Measurements from ENCODE around the gene PHACTR3.

Gene PHACTR3

DNA sequence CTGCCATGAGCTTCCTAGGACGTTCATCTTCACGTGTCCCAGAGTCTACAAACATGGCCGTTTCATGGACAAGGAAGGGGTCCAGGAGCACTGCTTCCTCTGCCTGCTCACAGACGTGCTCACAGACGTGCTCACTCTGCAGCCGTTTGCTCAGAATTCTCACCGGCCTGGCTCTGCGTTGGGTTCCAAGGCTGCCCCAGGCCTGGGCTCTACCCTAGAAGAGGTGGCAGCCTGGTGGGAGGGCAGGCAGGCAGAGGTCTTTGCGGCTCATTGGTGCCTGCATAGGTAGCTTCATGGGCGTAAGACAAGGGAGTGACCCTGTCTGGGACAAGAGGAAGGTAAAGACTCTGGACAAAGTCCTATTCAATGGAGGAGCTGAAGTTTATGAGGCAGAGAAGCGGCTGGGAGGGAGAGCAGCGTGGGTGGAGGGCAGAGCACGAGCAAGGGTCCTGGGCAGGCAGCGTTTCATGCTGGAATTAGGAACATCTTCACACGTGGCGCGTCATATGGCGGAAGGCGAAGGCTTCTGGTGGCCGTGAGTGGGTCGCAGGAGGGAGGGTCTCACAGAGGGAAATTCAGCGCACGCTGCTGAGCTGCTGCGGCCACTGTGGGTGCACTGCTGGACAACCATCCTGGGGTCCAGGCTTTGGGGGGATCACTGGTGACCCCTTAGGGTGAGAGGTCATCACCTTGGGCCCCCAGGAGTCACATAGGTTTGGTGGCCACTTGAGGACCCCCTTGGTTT is 138.2 kb downstream of the PHACTR3 start:
- H3K27me3 ChIP-seq (ENCODE audit: insufficient read depth, low read length) = no peaks in the 10 kb centered on the region
- H3K9me3 ChIP-seq (ENCODE audit: insufficient read depth, low read depth, low read length) = peaks cover 22% of the 10 kb centered on the region
- no peak overlapping the region for H3K27ac ChIP-seq (ENCODE audit: low read depth, low read length)
- H3K4me1 ChIP-seq (ENCODE audit: insufficient read depth, low read length) = no peaks in the 10 kb centered on the region
- H3K36me3 ChIP-seq (ENCODE audit: insufficient read depth, low read length) = no peaks in the 10 kb centered on the region
- 90% methylated on average over 24 of the region's 24 CpGs for WGBS
- H3K4me3 ChIP-seq (ENCODE audit: low read length) = no peak overlapping the region
- H3K9ac ChIP-seq (ENCODE audit: low read depth, low read length) = no peak overlapping the region

DNA sequence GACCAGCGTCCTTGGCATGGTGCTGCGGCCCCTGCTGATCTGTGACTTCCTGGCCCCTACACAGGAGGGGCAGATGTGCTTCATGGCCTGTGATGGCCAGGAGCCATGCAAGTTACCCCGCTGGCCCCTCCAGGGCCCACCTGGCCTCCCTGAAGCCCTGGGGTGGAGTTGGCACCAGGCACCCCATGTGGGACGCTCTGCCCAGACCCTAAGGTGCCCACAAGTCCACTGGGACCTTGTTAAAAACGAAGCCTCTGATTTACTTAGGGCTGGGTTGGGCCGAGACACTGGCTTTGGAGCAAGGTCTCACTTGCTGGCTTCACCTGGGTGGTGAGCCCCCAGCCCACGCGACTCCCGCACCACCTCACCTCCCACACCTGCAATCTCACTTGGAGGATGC is 139.0 kb downstream of the PHACTR3 start:
- H3K9me3 ChIP-seq (ENCODE audit: insufficient read depth, low read depth, low read length) = peaks cover 20% of the 10 kb centered on the region
- WGBS = 87% methylated on average over 9 of the region's 9 CpGs

DNA sequence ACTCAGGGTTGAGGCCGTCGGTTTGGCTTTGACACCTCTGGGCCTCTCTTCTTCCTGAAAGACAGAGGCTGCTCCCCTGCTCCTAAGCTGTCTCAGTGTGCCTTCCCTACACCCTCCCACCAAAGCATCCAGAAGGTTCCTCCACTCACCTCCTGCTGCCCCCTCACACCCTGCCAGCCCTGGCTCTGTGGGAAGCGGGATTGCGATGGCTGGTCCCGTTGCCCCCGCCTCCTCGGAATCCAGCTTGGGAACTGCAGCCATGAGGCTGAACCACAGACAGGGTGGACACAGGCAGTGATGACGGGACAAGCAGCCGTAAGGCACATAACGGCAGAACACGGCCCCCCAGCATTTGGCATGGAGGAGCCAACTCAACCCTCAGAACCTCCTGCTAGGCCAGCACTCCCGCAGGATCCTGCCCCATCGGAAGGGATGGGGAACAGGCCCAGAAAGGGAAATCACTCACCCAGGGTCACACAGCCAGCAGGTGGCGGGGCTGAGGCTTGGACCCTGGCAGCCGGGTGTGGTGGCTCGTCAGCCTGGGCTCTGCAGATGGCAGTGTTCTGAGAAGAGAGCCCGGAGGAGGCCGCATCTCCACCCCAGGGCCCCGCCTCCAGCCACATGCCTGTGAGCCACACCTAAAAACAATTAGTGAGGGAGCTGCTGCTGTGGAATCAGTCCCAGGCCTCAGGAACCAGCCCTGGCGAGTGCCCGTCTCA is 139.6 kb downstream of the PHACTR3 start:
- Histone ChIP-seq H3K36me3 (ENCODE audit: insufficient read depth, low read length) (no peaks in the 10 kb centered on the region), H3K9ac (ENCODE audit: low read depth, low read length) (no peak overlapping the region), H3K27me3 (ENCODE audit: insufficient read depth, low read length) (no peaks in the 10 kb centered on the region), H3K4me3 (ENCODE audit: low read length) (no peak overlapping the region), H3K9me3 (ENCODE audit: insufficient read depth, low read depth, low read length) (peaks cover 19% of the 10 kb centered on the region), H3K4me1 (ENCODE audit: insufficient read depth, low read length) (no peaks in the 10 kb centered on the region), H3K27ac (ENCODE audit: low read depth, low read length) (no peak overlapping the region)
- WGBS = 84% methylated on average over 21 of the region's 21 CpGs

More for the DNA sequence above, 139.0 kb downstream of the PHACTR3 start:
- Histone ChIP-seq H3K4me3 (ENCODE audit: low read length) (no peak overlapping the region), H3K36me3 (ENCODE audit: insufficient read depth, low read length) (no peaks in the 10 kb centered on the region), H3K4me1 (ENCODE audit: insufficient read depth, low read length) (no peaks in the 10 kb centered on the region), H3K27ac (ENCODE audit: low read depth, low read length) (no peak overlapping the region), H3K27me3 (ENCODE audit: insufficient read depth, low read length) (no peaks in the 10 kb centered on the region), H3K9ac (ENCODE audit: low read depth, low read length) (no peak overlapping the region)

DNA sequence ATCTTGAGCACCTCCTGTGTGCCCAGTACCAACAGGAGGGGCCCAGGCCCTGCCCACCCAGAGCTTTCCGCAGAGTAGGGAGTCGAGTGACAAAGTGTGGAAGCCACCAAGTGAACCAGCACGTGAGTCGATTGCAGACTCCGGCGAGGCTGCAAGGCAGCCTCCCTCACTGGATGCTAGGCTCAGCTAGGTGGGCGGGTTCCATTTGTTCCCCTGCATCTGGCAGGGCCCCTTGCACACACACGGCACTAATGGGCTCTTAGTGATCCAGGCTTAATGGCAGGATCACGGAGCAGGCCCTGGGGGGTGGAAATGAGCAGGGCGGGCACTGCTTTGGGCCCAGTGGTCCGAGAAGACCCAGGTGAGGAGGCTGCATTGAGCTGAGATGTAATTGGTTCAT is 140.4 kb downstream of the PHACTR3 start:
- 88% methylated on average over 11 of the region's 11 CpGs for WGBS
- no peaks in the 10 kb centered on the region for H3K4me1 ChIP-seq (ENCODE audit: insufficient read depth, low read length)
- no peak overlapping the region for H3K9ac ChIP-seq (ENCODE audit: low read depth, low read length)
- no peak overlapping the region for H3K4me3 ChIP-seq (ENCODE audit: low read length)
- H3K27me3 ChIP-seq (ENCODE audit: insufficient read depth, low read length) = peaks cover under 1% of the 10 kb centered on the region; the same call in 1 of the 2 replicates
- H3K9me3 ChIP-seq (ENCODE audit: insufficient read depth, low read depth, low read length) = peaks cover 15% of the 10 kb centered on the region; the same call in 1 of the 2 replicates
- H3K36me3 ChIP-seq (ENCODE audit: insufficient read depth, low read length) = no peaks in the 10 kb centered on the region
- no peak overlapping the region for H3K27ac ChIP-seq (ENCODE audit: low read depth, low read length)

DNA sequence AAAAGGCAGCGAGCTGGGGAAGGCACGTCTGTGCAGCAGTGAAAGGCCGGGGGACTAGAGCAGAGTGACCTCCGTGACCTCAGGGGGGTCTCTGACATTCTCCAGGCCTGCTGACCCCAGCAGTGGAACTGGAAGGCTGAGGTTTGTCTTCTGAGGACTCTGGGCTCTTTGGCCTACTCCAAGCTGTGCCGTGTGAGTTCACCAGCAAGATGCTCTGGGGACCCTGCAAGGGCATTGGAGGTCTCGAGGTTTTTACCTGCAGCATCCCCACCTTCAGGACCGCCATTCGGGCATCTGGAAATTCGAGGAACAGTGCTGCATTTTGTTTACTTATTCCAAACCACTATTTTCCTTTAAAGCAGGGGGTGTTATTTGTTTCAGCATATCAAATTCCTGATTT is 140.9 kb downstream of the PHACTR3 start:
- H3K4me1 ChIP-seq (ENCODE audit: insufficient read depth, low read length) = no peaks in the 10 kb centered on the region
- no peak overlapping the region for H3K4me3 ChIP-seq (ENCODE audit: low read length)
- H3K27me3 ChIP-seq (ENCODE audit: insufficient read depth, low read length) = peaks cover 5% of the 10 kb centered on the region

DNA sequence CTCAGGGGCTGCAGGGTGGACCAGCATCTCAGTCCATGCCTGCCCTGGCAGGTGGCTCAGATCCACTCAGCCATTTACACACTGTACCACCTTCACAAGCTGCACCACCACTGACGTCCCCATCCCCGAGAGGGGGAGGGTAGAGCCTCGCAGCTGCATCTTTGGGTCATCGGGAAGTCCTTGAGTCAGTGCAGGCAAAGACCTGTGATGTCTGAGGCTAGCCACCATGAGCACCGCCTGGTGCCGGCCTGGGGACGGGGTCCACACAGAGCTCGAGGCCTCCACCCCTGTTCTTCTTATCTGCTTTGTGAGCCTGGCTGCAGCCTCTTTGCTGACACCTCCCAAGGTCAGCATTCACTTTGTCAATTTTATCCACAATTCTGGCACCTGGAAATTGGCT is 141.4 kb downstream of the PHACTR3 start:
- 84% methylated on average over 8 of the region's 8 CpGs for WGBS

More for the DNA sequence above, 140.9 kb downstream of the PHACTR3 start:
- no peak overlapping the region for H3K9ac ChIP-seq (ENCODE audit: low read depth, low read length)
- H3K9me3 ChIP-seq (ENCODE audit: insufficient read depth, low read depth, low read length) = peaks cover 15% of the 10 kb centered on the region; the same call in 1 of the 2 replicates
- H3K27ac ChIP-seq (ENCODE audit: low read depth, low read length) = no peak overlapping the region
- no peaks in the 10 kb centered on the region for H3K36me3 ChIP-seq (ENCODE audit: insufficient read depth, low read length)
- WGBS = 90% methylated on average over 9 of the region's 9 CpGs

DNA sequence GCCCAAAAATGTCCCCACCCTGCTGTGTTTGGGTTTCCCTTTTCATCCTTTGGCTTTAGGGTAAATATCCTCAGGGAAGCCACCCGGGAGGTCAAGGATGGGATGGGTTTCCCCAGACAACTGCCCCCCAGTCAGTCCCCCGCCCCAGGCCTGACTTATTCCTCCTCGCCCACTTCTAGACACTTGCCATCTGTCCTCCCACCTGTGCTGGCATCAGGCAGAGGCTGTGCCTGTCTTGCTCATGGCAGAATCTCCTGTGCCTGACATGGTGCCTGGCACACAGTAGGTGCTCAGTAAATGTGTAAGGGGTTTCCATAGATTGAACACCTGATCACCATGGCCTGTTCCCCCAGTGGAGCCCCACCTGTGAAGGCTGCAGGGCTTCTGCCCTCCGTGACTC is 141.8 kb downstream of the PHACTR3 start:
- Histone ChIP-seq H3K27me3 (ENCODE audit: insufficient read depth, low read length) (peaks cover 13% of the 10 kb centered on the region), H3K9me3 (ENCODE audit: insufficient read depth, low read depth, low read length) (peaks cover 7% of the 10 kb centered on the region; the same call in 1 of the 2 replicates), H3K9ac (ENCODE audit: low read depth, low read length) (no peak overlapping the region), H3K4me3 (ENCODE audit: low read length) (no peak overlapping the region), H3K36me3 (ENCODE audit: insufficient read depth, low read length) (no peaks in the 10 kb centered on the region), H3K4me1 (ENCODE audit: insufficient read depth, low read length) (no peaks in the 10 kb centered on the region), H3K27ac (ENCODE audit: low read depth, low read length) (no peak overlapping the region)
- 80% methylated on average over 4 of the region's 4 CpGs for WGBS

More for the DNA sequence above, 141.4 kb downstream of the PHACTR3 start:
- Histone ChIP-seq H3K4me3 (ENCODE audit: low read length) (no peak overlapping the region), H3K27me3 (ENCODE audit: insufficient read depth, low read length) (peaks cover 10% of the 10 kb centered on the region), H3K27ac (ENCODE audit: low read depth, low read length) (no peak overlapping the region), H3K9me3 (ENCODE audit: insufficient read depth, low read depth, low read length) (peaks cover 10% of the 10 kb centered on the region; the same call in 1 of the 2 replicates), H3K4me1 (ENCODE audit: insufficient read depth, low read length) (no peaks in the 10 kb centered on the region), H3K36me3 (ENCODE audit: insufficient read depth, low read length) (no peaks in the 10 kb centered on the region), H3K9ac (ENCODE audit: low read depth, low read length) (no peak overlapping the region)

DNA sequence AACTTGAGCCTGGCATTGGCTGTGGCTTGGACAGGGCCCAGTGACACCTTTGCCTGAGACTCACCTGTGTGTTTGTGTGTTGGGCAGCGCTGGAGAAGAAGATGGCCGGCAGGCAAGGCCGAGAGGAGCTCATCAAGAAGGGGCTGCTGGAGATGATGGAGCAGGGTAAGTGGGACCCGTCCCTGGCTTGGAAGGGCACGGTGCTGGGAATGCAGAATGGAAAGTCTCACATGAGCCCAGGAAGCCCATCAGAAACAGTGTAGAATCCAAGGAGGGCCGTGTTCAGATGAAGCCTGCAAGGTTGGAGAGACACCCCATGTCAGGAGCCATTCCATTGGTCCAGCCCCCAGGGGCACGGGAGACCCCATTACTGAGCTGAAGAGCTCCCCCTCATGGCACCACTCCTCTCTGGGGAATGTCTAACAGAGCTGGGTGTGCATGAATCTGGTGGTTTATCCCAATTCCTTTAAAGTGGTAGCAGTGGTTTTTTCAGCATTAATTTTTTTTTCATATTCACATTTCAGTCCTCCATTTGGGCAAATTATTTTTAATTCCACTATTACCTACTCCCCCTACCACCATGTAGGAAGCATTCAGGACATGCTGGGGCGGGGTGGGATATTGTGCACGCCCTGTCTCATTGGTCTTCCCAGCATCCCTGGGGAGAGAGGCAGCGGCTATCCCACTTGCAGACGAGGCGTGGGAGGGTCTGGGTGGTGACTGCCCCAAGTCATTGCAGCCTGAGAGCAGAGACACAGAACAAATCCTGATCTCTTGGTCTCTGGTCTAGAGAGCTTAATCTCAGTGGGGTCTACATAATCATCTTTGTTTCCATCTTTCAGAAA is 143.6 kb downstream of the PHACTR3 start:
- H3K9ac ChIP-seq (ENCODE audit: low read depth, low read length) = no peak overlapping the region
- no peaks in the 10 kb centered on the region for H3K36me3 ChIP-seq (ENCODE audit: insufficient read depth, low read length)

DNA sequence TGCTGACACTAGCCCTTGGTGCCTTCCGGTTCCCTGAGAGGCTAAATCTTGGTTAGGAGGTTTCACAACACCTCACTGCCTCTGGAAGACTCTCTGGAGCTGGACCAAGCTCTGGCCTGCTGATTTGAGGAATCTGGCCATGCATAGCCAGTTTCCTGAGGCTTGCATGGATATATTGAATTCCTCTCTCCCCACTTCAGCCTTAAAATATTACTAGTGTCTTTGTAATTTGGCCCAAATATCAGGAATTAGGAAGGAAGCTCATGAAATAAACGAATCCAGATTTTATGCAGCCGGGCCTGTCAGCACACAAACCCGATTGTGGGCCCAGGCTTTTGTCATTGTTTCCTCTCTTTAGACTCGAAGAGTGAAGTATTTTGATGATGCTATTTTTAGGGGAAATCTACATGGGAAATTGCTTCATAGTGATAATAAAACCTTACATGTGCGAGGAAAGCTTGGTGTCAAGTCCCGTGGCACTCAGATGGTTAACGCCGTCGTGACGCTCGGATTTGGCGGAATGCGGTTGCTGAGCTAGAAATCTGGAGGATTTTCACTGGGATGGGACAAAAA is 144.4 kb downstream of the PHACTR3 start:
- H3K36me3 ChIP-seq (ENCODE audit: insufficient read depth, low read length) = no peaks in the 10 kb centered on the region
- no peak overlapping the region for H3K4me3 ChIP-seq (ENCODE audit: low read length)
- peaks cover 3% of the 10 kb centered on the region; the same call in 1 of the 2 replicates for H3K9me3 ChIP-seq (ENCODE audit: insufficient read depth, low read depth, low read length)
- H3K27me3 ChIP-seq (ENCODE audit: insufficient read depth, low read length) = peaks cover 13% of the 10 kb centered on the region
- WGBS = 93% methylated on average over 14 of the region's 14 CpGs
- H3K27ac ChIP-seq (ENCODE audit: low read depth, low read length) = no peak overlapping the region
- no peak overlapping the region for H3K9ac ChIP-seq (ENCODE audit: low read depth, low read length)
- no peaks in the 10 kb centered on the region for H3K4me1 ChIP-seq (ENCODE audit: insufficient read depth, low read length)

More for the DNA sequence above, 143.6 kb downstream of the PHACTR3 start:
- no peaks in the 10 kb centered on the region for H3K4me1 ChIP-seq (ENCODE audit: insufficient read depth, low read length)
- no peak overlapping the region for H3K4me3 ChIP-seq (ENCODE audit: low read length)
- H3K9me3 ChIP-seq (ENCODE audit: insufficient read depth, low read depth, low read length) = peaks cover 3% of the 10 kb centered on the region; the same call in 1 of the 2 replicates
- no peak overlapping the region for H3K27ac ChIP-seq (ENCODE audit: low read depth, low read length)
- WGBS = 80% methylated on average over 12 of the region's 12 CpGs
- H3K27me3 ChIP-seq (ENCODE audit: insufficient read depth, low read length) = peaks cover 13% of the 10 kb centered on the region

DNA sequence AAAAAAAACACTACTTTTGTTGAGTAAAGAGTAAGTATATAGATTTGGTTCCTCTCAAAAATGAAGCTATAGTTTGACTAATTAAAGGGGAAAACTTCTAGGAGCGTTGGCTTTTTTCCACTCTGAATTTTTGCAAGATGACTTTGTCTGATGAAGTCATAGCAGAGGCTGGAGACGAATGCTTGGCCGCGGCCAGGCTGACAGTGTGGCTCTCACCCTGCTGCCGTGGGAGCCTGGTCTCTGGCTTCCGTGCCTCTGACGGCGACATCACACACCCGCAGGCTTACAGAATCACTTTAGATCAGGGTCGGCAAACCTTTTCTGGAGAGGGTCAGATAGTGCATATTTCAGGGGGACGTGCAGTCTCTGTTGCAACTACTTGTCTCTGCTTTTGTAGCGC is 145.0 kb downstream of the PHACTR3 start:
- Histone ChIP-seq H3K36me3 (ENCODE audit: insufficient read depth, low read length) (no peaks in the 10 kb centered on the region), H3K9ac (ENCODE audit: low read depth, low read length) (no peak overlapping the region), H3K27me3 (ENCODE audit: insufficient read depth, low read length) (peaks cover 13% of the 10 kb centered on the region), H3K4me1 (ENCODE audit: insufficient read depth, low read length) (no peaks in the 10 kb centered on the region), H3K27ac (ENCODE audit: low read depth, low read length) (no peak overlapping the region), H3K4me3 (ENCODE audit: low read length) (no peak overlapping the region), H3K9me3 (ENCODE audit: insufficient read depth, low read depth, low read length) (peaks cover 3% of the 10 kb centered on the region; the same call in 1 of the 2 replicates)
- 92% methylated on average over 12 of the region's 12 CpGs for WGBS
